Naive thymus-derived CD4-positive, alpha-beta T cell (primary cell): ENCODE measurements around the gene SHBG. TPM values are rescaled to one million over a fixed set of nuclear protein-coding genes. Genes with fewer than 3 reads are reported as not detected.

ENCODE experiments used
- ATAC-seq: fragments of 150-1000 bp; cut with Tn5 transposase; 2 replicates; pipeline ENCODE4 v1.10.0; 2021; ENCODE audit warnings: mild to moderate bottlenecking, moderate library complexity
- CTCF ChIA-PET: fragments of 350-600 bp; sonication (Branson Sonifier 250); formaldehyde crosslinking; loops from one replicate; lab custom pipeline; 2021; ENCODE audit warnings: antibody characterized with exemption; lab: Charles Lee
- POLR2A ChIA-PET: fragments of 350-600 bp; sonication (Branson Sonifier 250); formaldehyde crosslinking; loops from one replicate; lab custom pipeline; 2021; ENCODE audit warnings: antibody characterized with exemption, inconsistent platforms; lab: Charles Lee
- DNase-seq, 9 donors: peaks; one replicate each; pipeline versions ENCODE4 v3.0.0 to v3.0.0-alpha.2; 2020 to 2022; ENCODE audit warnings: mixed read lengths in 1 of 9
- H3K27ac ChIP-seq: one replicate; pipeline ENCODE4 v1.7.0; 2013; ENCODE audit warnings: mild to moderate bottlenecking, low read depth, low read length, moderate library complexity
- H3K27me3 ChIP-seq, 2 donors: one replicate each; pipeline ENCODE4 v1.7.0; 2013; ENCODE audit warnings: low read length in 2 of 2, mild to moderate bottlenecking in 2 of 2, moderate library complexity in 2 of 2; ENCODE audit not compliant: control insufficient read depth in 2 of 2, insufficient read depth in 2 of 2
- H3K36me3 ChIP-seq, 3 experiments: 1 replicate in 2 of 3; 2 replicates in 1 of 3; pipeline ENCODE4 v1.7.0; 2013; ENCODE audit warnings: low read length in 3 of 3, mild to moderate bottlenecking in 3 of 3, moderate library complexity in 1 of 3; ENCODE audit not compliant: insufficient read depth in 3 of 3, control insufficient read depth in 2 of 3
- H3K4me1 ChIP-seq, 2 donors: one replicate each; pipeline ENCODE4 v1.7.0; 2013; ENCODE audit warnings: low read length in 2 of 2, mild to moderate bottlenecking in 2 of 2, moderate library complexity in 1 of 2; ENCODE audit not compliant: control insufficient read depth in 2 of 2, insufficient read depth in 2 of 2
- H3K4me3 ChIP-seq: 2 replicates; pipeline ENCODE4 v1.7.0; 2013; ENCODE audit warnings: mild to moderate bottlenecking, low read length
- H3K9me3 ChIP-seq, 3 experiments: 1 replicate in 2 of 3; 2 replicates in 1 of 3; pipeline ENCODE4 v1.7.0; 2013; ENCODE audit warnings: low read length in 3 of 3; ENCODE audit not compliant: control insufficient read depth in 2 of 3
- H3K27ac Mint-ChIP-seq, 9 donors: one replicate each; pipeline ENCODE4 v1.8.0; 2020 to 2022; ENCODE audit warnings: mixed read lengths in 9 of 9, mild to moderate bottlenecking in 8 of 9, moderate library complexity in 5 of 9, inconsistent platforms in 2 of 9
- H3K27me3 Mint-ChIP-seq, 5 donors: one replicate each; pipeline ENCODE4 v1.8.0; 2021 to 2022; ENCODE audit warnings: mixed read lengths in 5 of 5, mild to moderate bottlenecking in 1 of 5
- H3K36me3 Mint-ChIP-seq, 5 donors: one replicate each; pipeline ENCODE4 v1.8.0; 2020 to 2022; ENCODE audit warnings: mixed read lengths in 5 of 5, mild to moderate bottlenecking in 3 of 5, inconsistent platforms in 1 of 5
- H3K4me1 Mint-ChIP-seq, 7 donors: one replicate each; pipeline ENCODE4 v1.8.0; 2020 to 2022; ENCODE audit warnings: mixed read lengths in 7 of 7, mild to moderate bottlenecking in 3 of 7, inconsistent platforms in 1 of 7
- H3K4me3 Mint-ChIP-seq, 10 donors: one replicate each; pipeline ENCODE4 v1.8.0; 2020 to 2022; ENCODE audit warnings: mild to moderate bottlenecking in 10 of 10, mixed read lengths in 10 of 10, moderate library complexity in 6 of 10, inconsistent platforms in 2 of 10
- H3K9me3 Mint-ChIP-seq, 11 donors: one replicate each; pipeline ENCODE4 v1.8.0; 2020 to 2022; ENCODE audit warnings: mixed read lengths in 11 of 11, mild to moderate bottlenecking in 4 of 11, inconsistent platforms in 1 of 11, moderate library complexity in 1 of 11
- intact Hi-C, 2 donors: fragments of 100-400 bp; cut with micrococcal nuclease; formaldehyde crosslinking; loops; one replicate each; pipeline ENCODE4 v1.15.1; 2023
- polyA plus RNA-seq, 2 donors: library from polyadenylated mRNA; unstranded; fragments of 300-500 nt; fragmentation: Illumina TruSeq; gene quantifications; one replicate each; pipeline ENCODE4 v1.2.3, GENCODE V29; 2021
- total RNA-seq, 6 experiments: library from RNA in 5 of 6; stranded (reverse) in 5 of 6; gene quantifications; 1 replicate in 5 of 6; 2 replicates in 1 of 6; pipeline ENCODE4 v1.2.3 and lab custom pipeline; 2021 to 2026

SHBG gene
- total and polyA plus RNA-seq, 7 experiments from 2014 or later = not detected

GRCh38 chr17:7610641-7611040 lies 19.3 kb upstream of the SHBG start:
- H3K27me3 Mint-ChIP-seq = peaks cover 0 to 2% (median 0%) of the 10 kb centered on the region in 5 donors
- H3K9me3 Mint-ChIP-seq = no peaks in the 10 kb centered on the region
- DNase-seq (no peak), ATAC-seq (no peak)
- CTCF ChIA-PET = no interaction called here
- no peaks in the 10 kb centered on the region for H3K27me3 ChIP-seq
- no peaks in the 10 kb centered on the region for H3K9me3 ChIP-seq
- H3K27ac Mint-ChIP-seq = peak overlapping the region in 2 of 9 donors; percentile 33 to 39
- H3K4me3 Mint-ChIP-seq = peak overlapping the region in 2 of 10 donors; percentile 18 to 23
- H3K36me3 ChIP-seq = peaks cover 0 to 7% (median 2%) of the 10 kb centered on the region in 3 experiments
- peaks cover 0 to 12% (median 0%) of the 10 kb centered on the region in 5 donors for H3K36me3 Mint-ChIP-seq
- intact Hi-C loops = loop anchor here (5.0 kb wide), 2 partner anchors 38 to 228 kb away; partner anchors contain the start of gene TNK1 (in 1 of the 2)
- POLR2A ChIA-PET = interaction anchor here (0.6 to 1.0 kb wide), 3 partner anchors 11 to 268 kb away, joined by 3 read pairs; no protein-coding TSS in a partner anchor
- H3K27ac ChIP-seq = no peak overlapping the region
- peaks cover 32 to 60% (median 49%) of the 10 kb centered on the region in 7 donors for H3K4me1 Mint-ChIP-seq
- peaks cover 16 to 27% of the 10 kb centered on the region in 2 donors for H3K4me1 ChIP-seq
- no peak overlapping the region for H3K4me3 ChIP-seq

GRCh38 chr17:7611635-7612293 lies 18.2 kb upstream of the SHBG start:
- no peaks in the 10 kb centered on the region for H3K27me3 ChIP-seq
- H3K36me3 ChIP-seq = peaks cover 0 to 5% (median 0%) of the 10 kb centered on the region in 3 experiments
- H3K4me1 Mint-ChIP-seq = peaks cover 31 to 53% (median 45%) of the 10 kb centered on the region in 7 donors
- peak overlapping the region; percentile 51 to 95 (median 81) for H3K4me3 Mint-ChIP-seq
- peak overlapping the region in 5 of 9 donors; percentile 16 to 66 (median 46) for H3K27ac Mint-ChIP-seq
- peaks cover 16 to 27% of the 10 kb centered on the region in 2 donors for H3K4me1 ChIP-seq
- H3K27ac ChIP-seq = no peak overlapping the region
- ChIA-PET POLR2A (interaction anchor here (0.6 to 8.0 kb wide), 5 partner anchors 16 to 325 kb away, joined by 3 to 101 read pairs (median 4); partner anchors contain the start of genes MPDU1, SAT2, TP53 and WRAP53), CTCF (no interaction called here)
- no peaks in the 10 kb centered on the region for H3K9me3 Mint-ChIP-seq
- intact Hi-C loops = loop anchor here (5.0 kb wide), 2 partner anchors 39 to 229 kb away; partner anchors contain the start of gene TNK1 (in 1 of the 2)
- ATAC-seq (no peak), DNase-seq (no peak)
- peaks cover 0 to 2% (median 0%) of the 10 kb centered on the region in 5 donors for H3K27me3 Mint-ChIP-seq
- peaks cover 0 to 11% (median 0%) of the 10 kb centered on the region in 5 donors for H3K36me3 Mint-ChIP-seq
- no peaks in the 10 kb centered on the region for H3K9me3 ChIP-seq
- H3K4me3 ChIP-seq = no peak overlapping the region

- no peaks in the 10 kb centered on the region for H3K27me3 ChIP-seq
- peak overlapping the region in 7 of 9 donors; percentile 3 to 86 (median 46) for H3K27ac Mint-ChIP-seq
- CTCF ChIA-PET = no interaction called here
- peaks cover 31 to 53% (median 45%) of the 10 kb centered on the region in 7 donors for H3K4me1 Mint-ChIP-seq
- no peak overlapping the region for H3K4me3 ChIP-seq
- peaks cover 0 to 2% (median 0%) of the 10 kb centered on the region in 5 donors for H3K27me3 Mint-ChIP-seq
- no peaks in the 10 kb centered on the region for H3K9me3 Mint-ChIP-seq
- peaks cover 0 to 11% (median 0%) of the 10 kb centered on the region in 5 donors for H3K36me3 Mint-ChIP-seq
- no peak for ATAC-seq
- no peak for DNase-seq
- peak overlapping the region; percentile 51 to 95 (median 81) for H3K4me3 Mint-ChIP-seq
- no peaks in the 10 kb centered on the region for H3K9me3 ChIP-seq
- intact Hi-C loops = loop anchor here (5.0 kb wide), 2 partner anchors 40 to 230 kb away; partner anchors contain the start of gene TNK1 (in 1 of the 2)
- peaks cover 16 to 27% of the 10 kb centered on the region in 2 donors for H3K4me1 ChIP-seq
- H3K36me3 ChIP-seq = peaks cover 0 to 5% (median 0%) of the 10 kb centered on the region in 3 experiments
- H3K27ac ChIP-seq = no peak overlapping the region
- POLR2A ChIA-PET = interaction anchor here (0.6 to 8.0 kb wide), 5 partner anchors 16 to 326 kb away, joined by 3 to 101 read pairs (median 4); partner anchors contain the start of genes MPDU1, SAT2, TP53 and WRAP53
These were observed 17.7 kb upstream of the SHBG start for GRCh38 chr17:7612294-7612640.

- Histone ChIP-seq H3K27me3 (no peaks in the 10 kb centered on the region), H3K9me3 (no peaks in the 10 kb centered on the region), H3K36me3 (peaks cover 0 to 5% (median 0%) of the 10 kb centered on the region in 3 experiments), H3K4me1 (peaks cover 16 to 27% of the 10 kb centered on the region in 2 donors), H3K27ac (peak overlapping the region; percentile 81), H3K4me3 (peak overlapping the region; percentile 78)
- H3K36me3 Mint-ChIP-seq = peaks cover 0 to 11% (median 0%) of the 10 kb centered on the region in 5 donors
- DNase-seq (peak in 1 of 9 donors; percentile 12), ATAC-seq (no peak)
- intact Hi-C loops = loop anchor here (1.0 to 5.0 kb wide), 6 partner anchors 31 to 307 kb away; partner anchors contain the start of genes EIF5A (in 1 of the 2), MPDU1 (in 1 of the 2), SENP3 (in 1 of the 2) and TNK1 (in 1 of the 2)
- no peaks in the 10 kb centered on the region for H3K9me3 Mint-ChIP-seq
- CTCF ChIA-PET = interaction anchor here (0.6 to 1.6 kb wide), 3 partner anchors 17 to 73 kb away, joined by 3 to 15 read pairs (median 3); partner anchors contain the start of gene TP53
- peak overlapping the region; percentile 66 to 96 (median 86) for H3K27ac Mint-ChIP-seq
- peaks cover 32 to 51% (median 46%) of the 10 kb centered on the region in 7 donors for H3K4me1 Mint-ChIP-seq
- POLR2A ChIA-PET = interaction anchor here (0.6 to 8.0 kb wide), 15 partner anchors 8 to 690 kb away, joined by 3 to 101 read pairs (median 4); partner anchors contain the start of genes ATP1B2, CD68, MPDU1 and SAT2
- peak overlapping the region; percentile 85 to 95 (median 92) for H3K4me3 Mint-ChIP-seq
- H3K27me3 Mint-ChIP-seq = peaks cover 0 to 6% (median 0%) of the 10 kb centered on the region in 5 donors
These were observed 16.0 kb upstream of the SHBG start for GRCh38 chr17:7613769-7614424.

GRCh38 chr17:7614425-7615264 lies 15.3 kb upstream of the SHBG start, which contains the start of gene FXR2:
FXR2 (minus strand) TSS chr17:7614897; CDS start chr17:7614532, 365 bp downstream.
- DNase-seq (peak; percentile 96 to 100 (median 99)), ATAC-seq (peak; percentile 93)
- H3K9me3 ChIP-seq = no peaks in the 10 kb centered on the region
- Mint-ChIP-seq H3K36me3 (peaks cover 0 to 11% (median 0%) of the 10 kb centered on the region in 5 donors), H3K4me3 (peak within 1 kb of the TSS; percentile 85 to 97 (median 92)), H3K9me3 (no peaks in the 10 kb centered on the region), H3K27ac (peak within 1 kb of the TSS; percentile 89 to 99 (median 97)), H3K4me1 (peaks cover 29 to 47% (median 40%) of the 10 kb centered on the region in 7 donors), H3K27me3 (peaks cover 0 to 6% (median 0%) of the 10 kb centered on the region in 5 donors)
- intact Hi-C loops = loop anchor here (1.0 to 5.0 kb wide), 14 partner anchors 13 to 375 kb away; partner anchors contain the start of genes ATP1B2 (in 1 of the 2), EIF5A (in 1 of the 2), MPDU1 (in 1 of the 2) and PHF23 (in 1 of the 2)
- ChIA-PET POLR2A (interaction anchor here (0.6 to 8.0 kb wide), 27 partner anchors 9 to 691 kb away, joined by 3 to 101 read pairs (median 4); partner anchors contain the start of genes ATP1B2, CD68, GPS2 and MPDU1), CTCF (interaction anchor here (0.6 to 1.6 kb wide), 12 partner anchors 12 to 542 kb away, joined by 3 to 15 read pairs (median 4); partner anchors contain the start of genes MPDU1, SAT2 and TP53)
- peaks cover 0 to 5% (median 0%) of the 10 kb centered on the region in 3 experiments for H3K36me3 ChIP-seq
- peak within 1 kb of the TSS; percentile 81 for H3K27ac ChIP-seq
- H3K4me1 ChIP-seq = peaks cover 16 to 27% of the 10 kb centered on the region in 2 donors
- no peaks in the 10 kb centered on the region for H3K27me3 ChIP-seq
- peak within 1 kb of the TSS; percentile 86 for H3K4me3 ChIP-seq
